Upper lobe of left lung (tissue), 4 donors: ENCODE results near the gene FRYL.

Source experiments
- POLR2A ChIP-seq, 4 donors: fragments of 450-650 bp; IDR thresholded peaks; one replicate each; pipeline ENCODE4 v1.5.1; 2016 to 2017; ENCODE audit warnings: antibody characterized with exemption in 4 of 4, mild to moderate bottlenecking in 2 of 4
- TF ChIP-seq, protein P1 (sequence below), 6 experiments: fragments of 450-650 bp in 4 of 6; fragments of 200-600 bp in 2 of 6; sonication (generic) in 2 of 6; IDR thresholded peaks; one replicate each; pipeline ENCODE4 v1.5.1; 2016 to 2019; ENCODE audit warnings: antibody characterized with exemption in 6 of 6

DNA sequence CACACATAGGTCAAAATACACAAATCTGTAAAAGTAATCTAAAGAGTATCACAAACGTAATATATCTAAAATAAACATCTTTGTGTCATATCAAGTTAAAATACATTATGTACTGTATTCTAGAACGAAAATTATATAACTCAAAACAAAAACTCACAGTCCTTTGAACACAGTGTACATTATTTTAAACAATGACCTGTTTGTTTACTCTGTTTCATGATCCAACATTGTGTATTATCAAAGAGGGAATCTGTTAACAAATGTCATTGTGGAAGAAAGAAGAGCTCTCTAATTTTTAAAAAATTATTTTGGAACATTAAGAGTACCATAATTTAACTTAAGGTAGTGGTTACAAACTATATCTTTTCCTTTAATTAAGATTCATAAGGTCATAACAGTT lies 144.1 kb downstream of the FRYL start:
- TF ChIP-seq, protein P1, sequence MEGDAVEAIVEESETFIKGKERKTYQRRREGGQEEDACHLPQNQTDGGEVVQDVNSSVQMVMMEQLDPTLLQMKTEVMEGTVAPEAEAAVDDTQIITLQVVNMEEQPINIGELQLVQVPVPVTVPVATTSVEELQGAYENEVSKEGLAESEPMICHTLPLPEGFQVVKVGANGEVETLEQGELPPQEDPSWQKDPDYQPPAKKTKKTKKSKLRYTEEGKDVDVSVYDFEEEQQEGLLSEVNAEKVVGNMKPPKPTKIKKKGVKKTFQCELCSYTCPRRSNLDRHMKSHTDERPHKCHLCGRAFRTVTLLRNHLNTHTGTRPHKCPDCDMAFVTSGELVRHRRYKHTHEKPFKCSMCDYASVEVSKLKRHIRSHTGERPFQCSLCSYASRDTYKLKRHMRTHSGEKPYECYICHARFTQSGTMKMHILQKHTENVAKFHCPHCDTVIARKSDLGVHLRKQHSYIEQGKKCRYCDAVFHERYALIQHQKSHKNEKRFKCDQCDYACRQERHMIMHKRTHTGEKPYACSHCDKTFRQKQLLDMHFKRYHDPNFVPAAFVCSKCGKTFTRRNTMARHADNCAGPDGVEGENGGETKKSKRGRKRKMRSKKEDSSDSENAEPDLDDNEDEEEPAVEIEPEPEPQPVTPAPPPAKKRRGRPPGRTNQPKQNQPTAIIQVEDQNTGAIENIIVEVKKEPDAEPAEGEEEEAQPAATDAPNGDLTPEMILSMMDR (IDR thresholded peaks at IDR 0.05) = no peak
- no peak for TF ChIP-seq POLR2A (IDR thresholded peaks at IDR 0.05)
